GM10266 (cell line): ENCODE data around the gene TRAF2.

ENCODE experiments used
- DNase-seq: peaks from one replicate; pipeline ENCODE4 v3.0.0; 2012; ENCODE audit errors: extremely low spot score
- CTCF ChIP-seq: IDR thresholded peaks from 2 replicates; pipeline ENCODE4 v1.5.1; 2012; ENCODE audit warnings: mild to moderate bottlenecking, low read depth; ENCODE audit not compliant: control insufficient read depth, insufficient read depth; ENCODE audit errors: missing control alignments

TRAF2 gene

GRCh38 chr9:136935651-136936050 is 49.3 kb downstream of the TRAF2 start:
- DNase-seq: no peak

GRCh38 chr9:136936645-136937170 is 50.4 kb downstream of the TRAF2 start:
- TF ChIP-seq CTCF: no peak

More at GRCh38 chr9:136935651-136936050, 49.3 kb downstream of the TRAF2 start:
- no peak for TF ChIP-seq CTCF

DNA sequence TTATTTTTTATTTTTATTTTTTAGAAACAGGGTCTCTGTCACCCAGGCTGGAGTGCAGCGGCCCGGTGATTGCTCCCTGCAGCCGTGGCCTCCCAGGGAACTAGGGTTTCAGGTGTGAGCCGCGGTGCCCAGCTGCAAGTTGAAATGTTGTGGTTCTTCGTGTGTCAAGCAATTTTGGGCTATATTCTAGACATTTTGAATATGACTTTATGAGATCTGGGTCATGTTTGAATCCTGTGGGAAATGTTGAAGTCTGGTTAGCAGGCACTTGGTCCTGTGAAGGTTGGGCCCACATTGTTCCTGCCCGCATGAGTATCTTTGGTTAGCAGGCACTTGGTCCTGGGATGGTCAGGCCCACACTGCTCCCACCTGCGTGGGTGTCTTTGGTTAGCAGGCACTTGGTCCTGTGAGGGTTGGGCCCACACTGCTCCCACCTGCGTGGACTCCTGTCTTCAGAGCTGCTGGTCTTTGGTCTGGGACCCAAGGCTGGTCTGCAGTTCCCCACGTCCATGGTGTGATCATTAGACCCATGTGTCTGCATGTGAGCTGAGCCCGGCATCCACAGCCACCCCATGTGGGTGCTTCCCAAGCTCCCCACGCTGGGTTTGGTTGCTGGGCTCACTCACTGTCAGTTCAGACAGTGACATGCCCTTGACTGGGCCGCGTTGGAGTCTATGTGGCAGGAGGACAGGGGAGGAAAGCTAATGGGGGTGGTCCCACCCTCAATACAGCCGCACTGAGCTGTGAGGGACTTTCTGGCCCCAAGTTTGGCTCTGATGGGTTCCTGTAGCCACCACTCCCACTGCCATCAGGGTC is 51.1 kb downstream of the TRAF2 start:
- TF ChIP-seq CTCF: no peak
- DNase-seq: no peak

More at GRCh38 chr9:136936645-136937170, 50.4 kb downstream of the TRAF2 start:
- DNase-seq: no peak

GRCh38 chr9:136939431-136939995 is 53.2 kb downstream of the TRAF2 start:
- no peak for TF ChIP-seq CTCF
- no peak for DNase-seq

DNA sequence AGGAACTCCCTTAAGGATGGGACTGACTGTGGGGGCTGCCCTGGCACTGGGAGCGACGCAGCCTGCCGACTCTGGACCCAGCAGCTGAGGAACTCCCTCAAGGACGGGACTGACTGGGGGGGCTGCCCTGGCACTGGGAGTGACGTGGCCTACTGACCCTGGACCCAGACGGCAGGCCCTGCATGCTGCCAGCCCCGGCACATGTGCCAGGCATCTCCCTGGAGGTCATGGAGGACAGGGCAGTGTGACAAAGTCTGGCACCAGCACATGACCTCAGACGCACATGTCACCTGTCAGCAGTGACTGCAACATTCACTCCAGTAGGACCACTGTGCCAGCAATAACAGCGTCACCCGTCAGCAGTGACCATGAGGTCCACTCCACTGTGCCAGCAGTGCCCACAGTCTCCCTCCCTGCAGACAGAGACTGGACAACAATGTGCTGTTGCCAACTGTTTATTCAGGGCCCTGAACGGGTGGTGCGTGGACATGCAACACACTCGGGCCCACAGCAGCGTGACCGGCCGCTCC is 53.7 kb downstream of the TRAF2 start:
- TF ChIP-seq CTCF: no peak
- no peak for DNase-seq

DNA sequence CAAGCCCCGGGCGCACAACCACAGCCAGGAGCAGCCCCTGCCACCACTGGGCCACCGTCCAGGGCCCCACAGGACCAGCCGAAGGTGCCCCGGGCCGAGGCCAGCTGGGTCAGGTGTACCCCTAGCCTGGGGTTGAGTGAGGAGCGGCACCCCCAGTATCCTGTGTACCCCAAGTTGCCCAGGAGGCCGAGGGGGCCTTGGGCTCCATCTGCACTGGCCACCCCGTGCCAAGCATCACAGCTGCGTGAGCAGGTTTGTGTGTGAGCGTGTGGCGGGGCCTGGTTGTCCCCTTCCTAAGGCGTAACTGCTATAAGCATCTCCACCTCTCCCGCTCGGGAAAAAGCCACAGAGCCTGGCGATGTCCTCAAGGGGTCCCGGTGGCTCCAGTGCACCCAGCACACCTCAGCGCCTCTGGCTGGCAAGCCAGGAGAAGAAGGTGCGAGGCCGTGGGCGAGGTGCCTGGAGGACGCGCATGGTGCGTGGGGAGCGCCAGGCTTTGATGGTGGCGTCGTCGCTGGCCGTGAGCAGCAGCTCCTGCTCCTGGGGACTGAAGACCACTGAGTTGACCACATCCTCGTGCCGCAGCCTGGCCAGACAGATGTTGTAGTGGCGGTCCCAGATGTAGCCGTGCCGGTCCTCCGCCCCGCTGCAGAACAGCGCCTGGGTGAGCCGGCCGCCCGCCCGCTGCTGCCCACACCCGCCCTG is 54.4 kb downstream of the TRAF2 start:
- no peak for TF ChIP-seq CTCF
- no peak for DNase-seq
